SK-N-SH treated with all-trans-retinoic acid at 6 μM for 48 hours (cell line): ENCODE results near the gene KIF23.

Source experiments
- ATAC-seq: fragments of 200-7000 bp; cut with Tn5 transposase; 3 replicates; pipeline ENCODE4 v1.9.1; 2020; ENCODE audit warnings: mild to moderate bottlenecking, moderate library complexity
- BACH2 ChIP-seq: fragments of 250-450 bp; sonication (Bioruptor Pico); IDR thresholded peaks from 2 replicates; pipeline ENCODE4 v1.9.0; 2021; ENCODE audit warnings: mild to moderate bottlenecking, borderline replicate concordance
- GLIS3 ChIP-seq: fragments of 250-450 bp; sonication (Bioruptor Pico); IDR thresholded peaks from 2 replicates; pipeline ENCODE4 v1.5.0; 2020; ENCODE audit warnings: mild to moderate bottlenecking, moderate library complexity
- ISL1 ChIP-seq: fragments of 250-450 bp; sonication (Bioruptor Pico); IDR thresholded peaks from 2 replicates; pipeline ENCODE4 v2.1.2; 2022; ENCODE audit warnings: mild to moderate bottlenecking, moderate library complexity
- OSR1 ChIP-seq: fragments of 250-450 bp; sonication (Bioruptor Pico); IDR thresholded peaks from 2 replicates; pipeline ENCODE4 v1.8.0; 2022; ENCODE audit warnings: moderate library complexity, mild to moderate bottlenecking, inconsistent platforms
- PPARA ChIP-seq: fragments of 250-450 bp; sonication (Bioruptor Pico); IDR thresholded peaks from 2 replicates; pipeline ENCODE4 v1.5.0; 2020; ENCODE audit warnings: mild to moderate bottlenecking, borderline replicate concordance
- RARB ChIP-seq: fragments of 250-450 bp; sonication (Bioruptor Pico); IDR thresholded peaks from 2 replicates; pipeline ENCODE4 v1.8.0; 2021; ENCODE audit warnings: mild to moderate bottlenecking, moderate library complexity
- TCF4 ChIP-seq: fragments of 250-450 bp; sonication (Bioruptor Pico); IDR thresholded peaks from 2 replicates; pipeline ENCODE4 v1.8.0; 2021; ENCODE audit warnings: mild to moderate bottlenecking, moderate library complexity, borderline replicate concordance
- TOX ChIP-seq: fragments of 250-450 bp; sonication (Bioruptor Pico); IDR thresholded peaks from 2 replicates; pipeline ENCODE4 v1.8.0; 2021; ENCODE audit warnings: mild to moderate bottlenecking, moderate library complexity, borderline replicate concordance
- ZC3H10 ChIP-seq: fragments of 250-450 bp; sonication (Bioruptor Pico); IDR thresholded peaks from 2 replicates; pipeline ENCODE4 v1.5.1; 2021; ENCODE audit warnings: mild to moderate bottlenecking, moderate library complexity
- ZFP3 ChIP-seq: fragments of 250-450 bp; sonication (Bioruptor Pico); IDR thresholded peaks from 2 replicates; pipeline ENCODE4 v1.5.0; 2020; ENCODE audit warnings: mild to moderate bottlenecking, moderate library complexity
- ZNF565 ChIP-seq: fragments of 450-650 bp; formaldehyde crosslinking; conservative IDR thresholded peaks from 2 replicates; pipeline ENCODE4 v1.5.0; 2020; ENCODE audit warnings: low read depth, mild to moderate bottlenecking, moderate library complexity
- ZNF8 ChIP-seq: fragments of 450-650 bp; formaldehyde crosslinking; IDR thresholded peaks from 2 replicates; pipeline ENCODE4 v1.5.0; 2020; ENCODE audit warnings: mild to moderate bottlenecking, moderate library complexity
- TF ChIP-seq, protein P1 (sequence below): fragments of 250-450 bp; sonication (Bioruptor Pico); IDR thresholded peaks from 2 replicates; pipeline ENCODE4 v1.8.0; 2020; ENCODE audit warnings: mild to moderate bottlenecking, moderate library complexity, borderline replicate concordance
- TF ChIP-seq, protein P2 (sequence below): fragments of 250-450 bp; sonication (Bioruptor Pico); IDR thresholded peaks from 2 replicates; pipeline ENCODE4 v1.5.1; 2021; ENCODE audit warnings: mild to moderate bottlenecking, moderate library complexity
- TF ChIP-seq, protein P3 (sequence below): fragments of 250-450 bp; sonication (Bioruptor Pico); IDR thresholded peaks from 2 replicates; pipeline ENCODE4 v1.8.0; 2021; ENCODE audit warnings: low read depth, mild to moderate bottlenecking, moderate library complexity, borderline replicate concordance
- TF ChIP-seq, protein P4 (sequence below): fragments of 250-450 bp; sonication (Bioruptor Pico); IDR thresholded peaks from 2 replicates; pipeline ENCODE4 v1.5.0; 2020; ENCODE audit warnings: mild to moderate bottlenecking, moderate library complexity

Gene KIF23

DNA sequence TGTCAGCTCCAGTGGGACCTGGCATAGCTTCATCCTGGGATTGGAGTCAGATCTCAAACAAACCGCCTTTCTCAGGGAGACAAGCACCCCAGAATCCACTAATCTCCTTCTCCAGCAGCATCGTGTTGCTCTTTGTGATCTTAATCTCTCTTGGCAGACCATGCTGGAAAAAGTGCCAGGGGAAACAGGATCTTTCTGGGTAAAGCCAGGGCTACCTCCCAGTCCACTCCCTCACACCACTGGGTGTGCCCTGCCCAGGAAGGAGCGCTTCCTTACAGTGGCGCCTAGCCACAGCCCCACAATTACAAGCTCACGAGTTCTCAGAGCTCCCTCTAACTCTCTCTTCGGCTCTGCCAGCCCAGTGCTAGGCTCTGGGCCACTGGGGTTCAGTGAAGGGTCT lies 70.7 kb downstream of the KIF23 start (continued):
- TF ChIP-seq, protein P1, sequence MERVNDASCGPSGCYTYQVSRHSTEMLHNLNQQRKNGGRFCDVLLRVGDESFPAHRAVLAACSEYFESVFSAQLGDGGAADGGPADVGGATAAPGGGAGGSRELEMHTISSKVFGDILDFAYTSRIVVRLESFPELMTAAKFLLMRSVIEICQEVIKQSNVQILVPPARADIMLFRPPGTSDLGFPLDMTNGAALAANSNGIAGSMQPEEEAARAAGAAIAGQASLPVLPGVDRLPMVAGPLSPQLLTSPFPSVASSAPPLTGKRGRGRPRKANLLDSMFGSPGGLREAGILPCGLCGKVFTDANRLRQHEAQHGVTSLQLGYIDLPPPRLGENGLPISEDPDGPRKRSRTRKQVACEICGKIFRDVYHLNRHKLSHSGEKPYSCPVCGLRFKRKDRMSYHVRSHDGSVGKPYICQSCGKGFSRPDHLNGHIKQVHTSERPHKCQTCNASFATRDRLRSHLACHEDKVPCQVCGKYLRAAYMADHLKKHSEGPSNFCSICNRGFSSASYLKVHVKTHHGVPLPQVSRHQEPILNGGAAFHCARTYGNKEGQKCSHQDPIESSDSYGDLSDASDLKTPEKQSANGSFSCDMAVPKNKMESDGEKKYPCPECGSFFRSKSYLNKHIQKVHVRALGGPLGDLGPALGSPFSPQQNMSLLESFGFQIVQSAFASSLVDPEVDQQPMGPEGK (CRISPR knock-in tag), result no peak
- TF ChIP-seq, all 23 proteins: peak for 0

DNA sequence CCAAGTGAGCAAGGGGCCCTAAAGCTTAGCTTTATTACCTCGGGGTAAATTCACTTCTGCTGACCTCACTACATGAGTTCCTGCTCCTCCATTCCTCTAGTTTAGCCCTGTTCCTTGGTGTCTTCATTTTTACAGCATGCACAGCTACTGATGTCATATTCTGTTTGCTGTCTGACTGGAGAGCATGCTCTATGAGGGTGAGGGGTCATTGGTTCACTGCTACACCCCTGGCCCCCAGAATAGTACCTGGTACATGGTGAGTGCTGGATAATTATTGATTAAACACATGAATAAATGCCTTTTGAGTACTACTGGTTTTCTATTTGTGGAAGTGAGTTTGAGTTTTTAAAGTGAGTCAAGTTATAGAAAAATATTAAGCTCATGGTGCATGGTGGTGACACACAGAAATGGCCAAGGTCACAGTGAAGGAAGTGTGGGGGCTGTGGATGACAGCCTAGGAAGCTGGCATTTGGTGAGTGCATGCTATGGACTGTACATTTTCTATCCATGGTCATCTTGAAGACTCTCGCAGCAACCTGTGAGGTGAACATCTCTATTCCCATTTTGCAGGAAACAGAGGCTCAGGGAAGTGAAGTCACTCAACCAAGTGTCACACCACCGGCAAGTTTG lies 72.4 kb downstream of the KIF23 start:
- TF ChIP-seq PPARA (no peak), TOX (CRISPR knock-in tag) (no peak), ZC3H10 (no peak), ISL1 (no peak), OSR1 (CRISPR knock-in tag) (no peak), TCF4 (CRISPR knock-in tag) (no peak), RARB (CRISPR knock-in tag) (no peak), BACH2 (no peak), ZNF565 (CRISPR knock-in tag) (no peak), ZFP3 (no peak)
- TF ChIP-seq, protein P2, sequence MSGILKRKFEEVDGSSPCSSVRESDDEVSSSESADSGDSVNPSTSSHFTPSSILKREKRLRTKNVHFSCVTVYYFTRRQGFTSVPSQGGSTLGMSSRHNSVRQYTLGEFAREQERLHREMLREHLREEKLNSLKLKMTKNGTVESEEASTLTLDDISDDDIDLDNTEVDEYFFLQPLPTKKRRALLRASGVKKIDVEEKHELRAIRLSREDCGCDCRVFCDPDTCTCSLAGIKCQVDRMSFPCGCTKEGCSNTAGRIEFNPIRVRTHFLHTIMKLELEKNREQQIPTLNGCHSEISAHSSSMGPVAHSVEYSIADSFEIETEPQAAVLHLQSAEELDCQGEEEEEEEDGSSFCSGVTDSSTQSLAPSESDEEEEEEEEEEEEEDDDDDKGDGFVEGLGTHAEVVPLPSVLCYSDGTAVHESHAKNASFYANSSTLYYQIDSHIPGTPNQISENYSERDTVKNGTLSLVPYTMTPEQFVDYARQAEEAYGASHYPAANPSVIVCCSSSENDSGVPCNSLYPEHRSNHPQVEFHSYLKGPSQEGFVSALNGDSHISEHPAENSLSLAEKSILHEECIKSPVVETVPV, result no peak
- TF ChIP-seq, protein P3, sequence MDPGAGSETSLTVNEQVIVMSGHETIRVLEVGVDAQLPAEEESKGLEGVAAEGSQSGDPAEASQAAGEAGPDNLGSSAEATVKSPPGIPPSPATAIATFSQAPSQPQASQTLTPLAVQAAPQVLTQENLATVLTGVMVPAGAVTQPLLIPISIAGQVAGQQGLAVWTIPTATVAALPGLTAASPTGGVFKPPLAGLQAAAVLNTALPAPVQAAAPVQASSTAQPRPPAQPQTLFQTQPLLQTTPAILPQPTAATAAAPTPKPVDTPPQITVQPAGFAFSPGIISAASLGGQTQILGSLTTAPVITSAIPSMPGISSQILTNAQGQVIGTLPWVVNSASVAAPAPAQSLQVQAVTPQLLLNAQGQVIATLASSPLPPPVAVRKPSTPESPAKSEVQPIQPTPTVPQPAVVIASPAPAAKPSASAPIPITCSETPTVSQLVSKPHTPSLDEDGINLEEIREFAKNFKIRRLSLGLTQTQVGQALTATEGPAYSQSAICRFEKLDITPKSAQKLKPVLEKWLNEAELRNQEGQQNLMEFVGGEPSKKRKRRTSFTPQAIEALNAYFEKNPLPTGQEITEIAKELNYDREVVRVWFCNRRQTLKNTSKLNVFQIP, result no peak
- TF ChIP-seq, protein P4, sequence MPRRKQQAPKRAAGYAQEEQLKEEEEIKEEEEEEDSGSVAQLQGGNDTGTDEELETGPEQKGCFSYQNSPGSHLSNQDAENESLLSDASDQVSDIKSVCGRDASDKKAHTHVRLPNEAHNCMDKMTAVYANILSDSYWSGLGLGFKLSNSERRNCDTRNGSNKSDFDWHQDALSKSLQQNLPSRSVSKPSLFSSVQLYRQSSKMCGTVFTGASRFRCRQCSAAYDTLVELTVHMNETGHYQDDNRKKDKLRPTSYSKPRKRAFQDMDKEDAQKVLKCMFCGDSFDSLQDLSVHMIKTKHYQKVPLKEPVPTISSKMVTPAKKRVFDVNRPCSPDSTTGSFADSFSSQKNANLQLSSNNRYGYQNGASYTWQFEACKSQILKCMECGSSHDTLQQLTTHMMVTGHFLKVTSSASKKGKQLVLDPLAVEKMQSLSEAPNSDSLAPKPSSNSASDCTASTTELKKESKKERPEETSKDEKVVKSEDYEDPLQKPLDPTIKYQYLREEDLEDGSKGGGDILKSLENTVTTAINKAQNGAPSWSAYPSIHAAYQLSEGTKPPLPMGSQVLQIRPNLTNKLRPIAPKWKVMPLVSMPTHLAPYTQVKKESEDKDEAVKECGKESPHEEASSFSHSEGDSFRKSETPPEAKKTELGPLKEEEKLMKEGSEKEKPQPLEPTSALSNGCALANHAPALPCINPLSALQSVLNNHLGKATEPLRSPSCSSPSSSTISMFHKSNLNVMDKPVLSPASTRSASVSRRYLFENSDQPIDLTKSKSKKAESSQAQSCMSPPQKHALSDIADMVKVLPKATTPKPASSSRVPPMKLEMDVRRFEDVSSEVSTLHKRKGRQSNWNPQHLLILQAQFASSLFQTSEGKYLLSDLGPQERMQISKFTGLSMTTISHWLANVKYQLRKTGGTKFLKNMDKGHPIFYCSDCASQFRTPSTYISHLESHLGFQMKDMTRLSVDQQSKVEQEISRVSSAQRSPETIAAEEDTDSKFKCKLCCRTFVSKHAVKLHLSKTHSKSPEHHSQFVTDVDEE (CRISPR knock-in tag), result no peak
- no peak for ATAC-seq

DNA sequence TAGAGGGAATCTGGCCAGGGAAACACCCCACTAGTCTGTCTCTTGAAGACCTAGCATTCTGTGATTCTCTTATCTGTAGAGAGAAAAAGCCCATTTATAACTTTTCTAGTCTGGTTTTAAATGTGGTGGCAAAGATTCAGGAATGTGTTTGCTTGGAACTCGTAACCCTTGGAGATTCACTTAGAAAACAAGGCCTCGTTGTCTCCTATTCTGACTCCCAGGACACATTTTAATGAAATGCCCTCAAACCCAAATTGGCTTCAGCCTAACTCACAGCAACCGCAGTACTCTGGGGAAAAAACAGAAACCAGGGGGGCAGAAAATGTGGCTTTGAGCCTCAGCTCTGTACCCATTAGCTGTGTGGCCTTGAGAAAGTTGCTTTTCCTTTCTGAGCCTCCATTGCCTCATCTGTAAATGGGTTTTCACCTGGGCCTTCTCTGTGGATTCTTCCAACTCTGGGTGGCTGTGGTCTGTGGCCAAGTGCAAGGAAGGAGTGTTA lies 75.0 kb downstream of the KIF23 start:
- ATAC-seq, result no peak
- TF ChIP-seq, protein P1 (CRISPR knock-in tag), result no peak
- no peak for TF ChIP-seq ZFP3
- no peak for TF ChIP-seq ZNF8 (CRISPR knock-in tag)
- no peak for TF ChIP-seq ZC3H10

DNA sequence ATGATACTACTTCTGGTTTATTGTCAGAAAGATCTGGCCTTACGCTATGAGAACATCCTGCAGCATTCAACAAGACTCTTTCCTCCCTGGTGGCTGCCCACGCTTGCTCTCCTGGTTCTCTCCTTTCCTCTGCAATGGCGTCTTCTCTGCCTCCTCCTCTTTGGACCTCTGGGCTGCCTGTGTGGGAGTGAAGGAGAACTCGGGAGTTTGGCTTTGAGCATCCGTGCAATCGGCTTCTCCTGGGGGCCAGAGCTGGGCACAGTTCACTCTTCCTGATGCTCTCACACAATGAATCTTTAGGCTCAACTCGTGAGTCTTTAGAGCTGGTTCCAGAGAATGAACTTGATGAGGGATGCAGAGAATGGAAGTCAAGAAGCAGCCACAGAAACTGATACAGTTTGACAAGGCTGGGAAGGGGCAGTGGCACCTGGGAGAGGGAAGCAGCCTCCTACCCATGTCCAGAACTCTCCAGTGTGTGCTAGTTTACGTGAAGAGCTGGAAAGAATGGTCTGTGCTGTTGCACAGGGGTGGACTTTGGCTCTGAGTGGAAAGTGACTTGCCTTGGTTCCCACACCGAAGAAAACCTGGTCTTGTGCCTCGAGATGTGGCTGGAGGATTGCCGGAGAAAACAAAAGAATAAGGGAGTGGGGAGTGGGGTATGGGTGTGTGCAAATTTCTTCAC lies 76.3 kb downstream of the KIF23 start:
- no peak for ATAC-seq
- TF ChIP-seq ISL1 (no peak), RARB (CRISPR knock-in tag) (no peak), ZNF565 (CRISPR knock-in tag) (no peak), BACH2 (no peak), TOX (CRISPR knock-in tag) (no peak), GLIS3 (CRISPR knock-in tag) (no peak), PPARA (no peak), OSR1 (CRISPR knock-in tag) (no peak)
- TF ChIP-seq, protein P1 (CRISPR knock-in tag), result no peak
- TF ChIP-seq, all 23 proteins: peak for 0
